Mucosa of descending colon (tissue), 3 donors: Measurements from ENCODE around the gene LRP3. TPM values are rescaled to one million over a fixed set of nuclear protein-coding genes. Genes with fewer than 3 reads are reported as not detected.
A peak's percentile ranks its signal among the peaks of the same experiment; 100 is the strongest.
"Not testable (repeated sequence)": the region's sequence is repeated elsewhere in the genome, so short reads cannot be mapped to it uniquely, and the experiment has no call there.

Source experiments
- ATAC-seq: fragments of 200-7000 bp; cut with Tn5 transposase; one replicate; pipeline ENCODE4 v1.9.1; 2020; ENCODE audit warnings: mild to moderate bottlenecking, moderate library complexity
- DNase-seq, 3 donors: peaks; one replicate each; pipeline ENCODE4 v3.0.0-alpha.2; 2020
- H3K36me3 ChIP-seq: fragments of 200-600 bp; one replicate; pipeline ENCODE4 v1.8.0; 2021; ENCODE audit warnings: low read depth, mild to moderate bottlenecking
- H3K4me1 ChIP-seq: fragments of 200-600 bp; one replicate; pipeline ENCODE4 v1.8.0; 2021; ENCODE audit warnings: low read depth, mild to moderate bottlenecking
- H3K4me3 ChIP-seq: fragments of 200-600 bp; one replicate; pipeline ENCODE4 v1.8.0; 2021; ENCODE audit warnings: mild to moderate bottlenecking
- H3K9me3 ChIP-seq: fragments of 200-600 bp; one replicate; pipeline ENCODE4 v1.8.0; 2021; ENCODE audit warnings: mild to moderate bottlenecking
- CTCF ChIP-seq: fragments of 200-600 bp; IDR thresholded peaks from one replicate; pipeline ENCODE4 v1.8.0; 2022; ENCODE audit warnings: antibody characterized with exemption, mild to moderate bottlenecking
- intact Hi-C, 2 donors: fragments of 100-400 bp; cut with DNase I in 1 of 2; cut with micrococcal nuclease in 1 of 2; formaldehyde crosslinking; loops; one replicate each; pipeline versions ENCODE4 v1.11.0 to v1.11.1; 2022; cut with DNase I, micrococcal nuclease
- total RNA-seq, 3 donors: library from RNA; stranded (reverse); fragmentation: NEBNext Ultra II Directional in 2 of 3; extraction: Animal tissue kit (Norgen Biotek cat#: 25700) in 2 of 3; gene quantifications; one replicate each; pipeline versions ENCODE4 v1.2.1 to v1.2.4, GENCODE V29; 2021 to 2023
- donor health status: DM: no; HTN: no; CAD: no; lungs with moderate emphysema.
- donor health status: DM: no; HTN: no; CAD: no.
- donor health status: DM: no; HTN: yes; CAD: no.

Gene LRP3
- total RNA-seq, 3 donors from 2014 or later: 6.2 to 26.2 (median 7.4) TPM

- no peaks in the 10 kb centered on the region for H3K36me3 ChIP-seq
- DNase-seq (no peak), ATAC-seq (no peak)
- intact Hi-C loops: no loop called here
- no peak overlapping the region for H3K4me3 ChIP-seq
- H3K9me3 ChIP-seq: no peaks in the 10 kb centered on the region
- TF ChIP-seq CTCF: no peak
- H3K4me1 ChIP-seq: peaks cover 5% of the 10 kb centered on the region
Observed at GRCh38 chr19:33221638-33222037, 27.5 kb downstream of the LRP3 start.

DNA sequence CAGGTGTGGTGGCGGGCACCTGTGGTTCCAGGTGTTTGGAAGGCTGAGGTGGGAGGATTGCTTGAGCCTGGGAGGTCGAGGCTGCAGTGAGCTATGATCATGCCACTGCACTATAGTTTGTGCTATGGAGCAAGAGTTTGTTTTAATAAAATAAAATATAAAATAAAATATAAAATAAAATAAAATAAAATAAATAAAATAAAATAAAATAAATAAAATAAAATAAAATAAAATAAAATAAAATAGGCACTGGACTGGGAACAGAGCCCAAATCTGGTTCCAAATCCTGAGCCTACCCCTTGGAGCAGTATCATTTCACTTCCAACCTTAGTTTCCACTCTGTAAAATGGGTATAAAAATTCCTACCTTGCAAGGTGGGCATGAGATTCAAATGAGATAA lies 28.1 kb downstream of the LRP3 start:
- H3K4me3 ChIP-seq, H3K36me3 ChIP-seq, ATAC-seq, DNase-seq, H3K4me1 ChIP-seq, H3K9me3 ChIP-seq, intact Hi-C loops: not testable (repeated sequence)

DNA sequence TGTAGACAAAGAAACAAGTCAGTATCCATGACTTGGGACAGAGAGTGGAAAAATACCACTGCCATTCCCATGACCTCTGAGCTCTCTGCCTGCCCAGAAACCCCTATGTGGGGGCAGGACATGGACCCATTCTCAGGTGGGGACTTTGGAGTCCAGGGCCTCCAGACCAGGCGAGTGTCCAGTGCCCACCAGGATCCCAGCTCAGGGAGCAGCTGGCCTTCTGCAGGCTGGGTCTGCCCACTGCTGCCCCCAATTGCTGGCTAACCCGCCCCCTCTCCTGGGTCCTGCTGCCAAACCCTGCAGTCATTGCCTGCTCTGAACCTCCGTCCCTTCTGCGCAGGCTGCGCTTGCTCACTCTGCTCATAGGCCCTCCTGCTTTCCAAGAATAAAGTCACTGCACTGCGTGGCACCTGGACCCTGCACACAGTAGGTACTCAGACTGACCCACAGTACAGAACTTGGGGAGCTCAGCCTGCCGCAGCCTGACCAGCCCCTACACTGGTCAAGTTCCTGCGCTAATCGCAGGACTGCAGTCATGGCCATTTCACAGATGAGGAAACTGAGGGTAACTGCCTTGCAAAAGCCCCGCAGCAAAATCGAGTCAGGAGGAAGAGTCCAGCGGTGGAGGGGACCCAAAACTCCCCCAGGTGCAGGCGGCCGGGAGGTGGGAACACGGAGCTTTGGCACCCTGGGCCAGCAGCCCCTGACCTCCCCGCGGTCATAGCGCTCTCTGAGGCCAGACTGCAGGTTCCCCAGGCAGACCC lies 30.7 kb downstream of the LRP3 start:
- TF ChIP-seq CTCF: no peak
- Histone ChIP-seq H3K4me1 (peaks cover 5% of the 10 kb centered on the region), H3K4me3 (no peak overlapping the region), H3K9me3 (peaks cover 9% of the 10 kb centered on the region), H3K36me3 (no peaks in the 10 kb centered on the region)
- ATAC-seq (no peak), DNase-seq (no peak)
- intact Hi-C loops: no loop called here

- intact Hi-C loops: no loop called here
- Histone ChIP-seq H3K36me3 (no peaks in the 10 kb centered on the region), H3K4me1 (peaks cover 5% of the 10 kb centered on the region), H3K4me3 (no peak within 1 kb of the TSS), H3K9me3 (peaks cover 9% of the 10 kb centered on the region)
- ATAC-seq: peak; percentile 24
- no peak for DNase-seq
- no peak for TF ChIP-seq CTCF
Observed at GRCh38 chr19:33225458-33225926, 31.4 kb downstream of the LRP3 start, which contains the start of gene SLC7A10. TSS of gene SLC7A10 (minus strand) at chr19:33225850. CDS start at chr19:33225703, 147 bp downstream.

- no peak for TF ChIP-seq CTCF
- Histone ChIP-seq H3K4me3 (no peak overlapping the region), H3K9me3 (peaks cover 9% of the 10 kb centered on the region), H3K36me3 (no peaks in the 10 kb centered on the region), H3K4me1 (peaks cover 5% of the 10 kb centered on the region)
- ATAC-seq (peak; percentile 73), DNase-seq (peak in 2 of 3 donors; percentile 42 to 60)
- intact Hi-C loops: no loop called here
Observed at GRCh38 chr19:33226550-33227241, 32.6 kb downstream of the LRP3 start.

DNA sequence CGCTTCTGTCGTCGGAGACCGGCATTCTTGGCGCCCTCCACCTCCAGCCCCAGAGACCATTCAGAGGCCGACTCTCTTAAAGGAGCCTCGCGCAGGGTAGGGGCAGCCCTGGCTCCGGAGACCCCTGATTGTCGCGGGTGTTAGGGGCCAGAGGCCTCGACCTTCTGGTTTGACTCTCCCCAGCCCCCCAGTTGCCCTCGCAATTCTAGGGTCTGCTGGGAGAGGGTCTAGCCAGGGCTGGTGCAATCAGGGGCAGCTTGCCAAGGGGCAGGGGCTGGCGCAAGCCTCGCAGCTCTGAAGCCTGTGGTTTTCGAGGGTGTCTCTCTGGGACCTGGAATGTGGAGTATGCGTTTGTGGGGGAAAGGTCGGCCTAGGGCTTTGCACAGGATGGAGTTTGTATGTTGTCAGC lies 33.1 kb downstream of the LRP3 start:
- H3K36me3 ChIP-seq: no peaks in the 10 kb centered on the region
- peaks cover 9% of the 10 kb centered on the region for H3K9me3 ChIP-seq
- ATAC-seq (no peak), DNase-seq (no peak)
- intact Hi-C loops: no loop called here
- H3K4me3 ChIP-seq: no peak overlapping the region
- H3K4me1 ChIP-seq: peaks cover 5% of the 10 kb centered on the region
- TF ChIP-seq CTCF: no peak
